ENCODE results near the gene ZC3H14.

Gene ZC3H14

DNA sequence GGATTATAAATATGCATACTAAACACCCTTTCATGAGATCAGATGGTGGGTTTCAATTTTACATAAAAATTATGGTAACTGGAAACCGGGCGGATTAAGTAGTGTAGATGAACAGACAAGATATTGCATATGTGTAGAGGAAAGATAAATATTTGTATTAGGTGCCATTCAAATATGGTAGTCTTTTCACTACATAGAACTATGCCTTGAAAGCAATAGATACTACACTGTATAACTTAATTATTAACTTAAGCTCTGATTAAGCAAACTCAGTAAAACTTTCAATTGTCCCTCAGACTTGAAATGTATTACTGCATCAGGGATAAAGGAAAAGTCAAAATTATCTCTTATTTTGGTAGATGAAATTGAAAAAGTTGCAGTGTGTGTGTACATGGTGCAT is 10.0 kb upstream of the ZC3H14 start:
- DNase-seq, result no peak

DNA sequence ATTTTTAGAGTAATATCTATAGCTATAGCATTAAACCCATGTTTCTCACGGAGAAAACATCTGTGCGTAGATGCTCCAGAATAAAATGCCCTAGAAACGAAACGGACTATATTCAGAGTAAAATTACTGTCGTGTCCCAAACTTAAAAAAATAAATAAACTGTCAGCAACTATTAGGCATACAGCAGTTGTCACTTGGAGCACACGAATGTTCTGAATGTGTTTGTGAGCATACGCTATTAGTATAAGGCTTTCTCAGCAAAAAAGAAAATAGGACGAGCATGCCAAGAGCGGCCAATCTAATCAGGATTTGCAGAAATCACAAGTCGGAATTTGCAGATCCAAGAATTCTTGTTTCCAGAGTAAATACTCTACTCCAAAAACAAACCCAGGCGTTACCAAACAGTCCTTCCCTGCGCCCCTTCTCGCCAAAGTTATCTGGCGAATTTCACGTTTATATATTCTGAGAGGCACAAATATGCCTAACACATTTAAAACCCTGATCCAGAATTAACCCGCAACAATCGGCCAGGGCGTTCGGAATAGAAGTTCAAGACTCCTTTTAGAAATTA is 8.9 kb upstream of the ZC3H14 start:
- DNase-seq, result no peak

DNA sequence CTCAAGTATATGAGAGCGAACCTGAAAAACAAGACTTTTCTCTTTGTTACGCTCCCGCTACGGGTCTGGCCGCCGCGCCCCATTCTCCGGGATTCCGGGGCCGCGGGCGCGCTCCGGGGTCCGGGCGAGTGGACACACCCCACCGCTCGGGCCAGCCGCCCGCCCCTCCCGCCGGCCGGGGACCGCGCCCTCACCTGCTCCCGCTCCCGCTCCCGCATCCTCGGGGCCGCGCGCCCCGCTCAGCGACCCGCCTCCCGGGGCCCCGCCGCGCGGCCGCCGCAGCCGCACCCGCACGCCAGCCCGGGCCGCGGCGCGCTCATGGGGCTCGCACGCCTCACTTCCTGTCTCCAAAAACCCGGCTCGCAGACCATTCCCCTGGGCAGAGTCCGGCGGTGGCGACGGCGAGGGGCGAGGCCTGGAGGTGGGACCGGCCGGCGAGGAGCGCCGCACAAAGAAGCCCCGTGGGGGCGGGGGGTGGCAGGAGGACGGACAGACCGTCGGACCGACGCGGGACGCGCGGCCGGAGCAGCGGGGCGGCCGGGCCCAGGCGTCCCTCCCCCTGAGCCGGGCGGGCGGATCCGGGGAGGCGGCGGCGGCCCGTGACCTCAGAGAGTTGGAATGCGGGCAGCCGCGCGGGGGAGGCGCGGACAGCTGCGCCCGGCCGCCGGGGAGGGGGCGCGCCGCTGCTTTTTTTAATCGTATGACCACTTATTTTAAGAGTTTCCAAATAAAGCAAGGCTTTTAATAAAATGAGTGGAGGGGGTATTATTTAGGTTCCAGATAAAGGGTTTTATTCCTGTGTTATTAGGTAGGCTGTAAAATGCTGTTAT is 8.2 kb upstream of the ZC3H14 start, which contains the start of gene PTPN21:
Gene PTPN21, minus strand, starts transcription at position 551 of the 830 bp plus-strand sequence. CDS start 4,590 bp downstream, outside the sequence.
- no peak for DNase-seq

DNA sequence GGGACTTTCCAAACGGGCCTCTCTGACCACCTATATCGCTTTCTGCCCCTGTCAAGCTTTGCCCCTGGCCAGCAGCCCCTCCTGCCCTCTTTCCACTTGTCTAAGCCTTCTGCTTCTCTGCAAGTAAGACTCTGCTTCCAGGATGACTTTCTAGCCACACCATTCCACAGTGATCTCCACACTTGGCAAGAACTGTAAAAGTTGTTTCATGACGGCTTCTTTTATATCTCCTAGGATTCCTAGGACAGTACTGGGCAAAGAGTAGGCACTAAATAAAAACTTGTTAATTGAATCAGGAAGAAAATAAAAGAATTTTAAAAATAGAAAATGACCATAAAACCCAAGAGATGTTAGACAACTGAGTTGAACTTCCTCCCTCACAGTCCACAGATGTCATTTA is 6.3 kb upstream of the ZC3H14 start:
- no peak for DNase-seq

DNA sequence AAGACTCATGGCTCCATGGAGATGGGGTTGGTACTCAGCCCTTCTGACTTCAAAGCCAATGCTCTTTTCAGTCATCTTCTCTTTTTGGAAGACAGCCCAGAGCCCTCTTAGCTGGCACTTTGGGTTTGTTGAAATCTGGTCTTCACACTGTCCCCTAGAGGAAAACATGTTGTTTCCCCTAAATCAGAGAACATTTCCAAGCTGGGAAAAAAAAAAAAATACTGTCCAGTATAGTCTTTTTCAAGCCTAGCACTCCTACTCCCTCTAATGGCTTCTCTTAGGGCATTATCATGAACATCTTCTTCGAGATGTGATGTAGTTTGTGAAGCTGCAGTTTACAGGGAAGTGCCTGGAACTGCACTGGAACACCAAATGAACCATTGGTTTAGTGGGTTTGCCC is 3.0 kb upstream of the ZC3H14 start:
- DNase-seq, result no peak

DNA sequence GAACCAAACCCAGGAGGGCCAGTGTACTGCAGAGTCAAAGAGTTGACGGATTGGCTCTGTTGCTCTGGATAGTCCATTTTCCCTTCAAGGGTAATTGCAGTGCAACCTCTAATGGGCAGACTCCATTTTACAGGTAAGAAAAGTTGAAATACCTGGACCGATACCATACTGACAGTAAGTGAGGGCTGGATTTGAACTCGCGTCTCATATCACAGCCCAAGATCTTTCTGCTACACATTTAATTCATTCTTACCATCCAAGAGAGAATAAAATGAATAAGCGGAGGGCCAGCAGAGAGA is 356 bp upstream of the ZC3H14 start:
- DNase-seq, result no peak

DNA sequence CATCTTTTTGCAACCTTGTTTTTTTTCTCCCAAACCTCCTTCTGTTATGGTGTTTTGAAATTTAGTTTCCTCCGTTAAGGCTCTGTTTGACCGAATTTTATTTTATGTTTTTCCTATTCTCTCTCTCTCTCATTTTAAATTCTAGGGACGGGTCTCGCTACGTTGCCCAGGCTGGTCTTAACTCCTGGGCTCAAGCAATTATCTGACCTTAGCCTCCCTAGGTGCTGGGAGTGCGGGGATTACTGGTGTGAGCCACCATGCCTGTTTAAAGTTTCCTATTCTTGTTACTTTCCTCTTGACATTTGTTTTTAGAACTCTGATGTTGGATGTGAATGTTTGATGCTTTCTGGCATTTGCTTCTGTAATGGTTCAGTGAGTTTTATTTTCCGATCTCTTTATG is 1.0 kb downstream of the ZC3H14 start:
- DNase-seq, result no peak

DNA sequence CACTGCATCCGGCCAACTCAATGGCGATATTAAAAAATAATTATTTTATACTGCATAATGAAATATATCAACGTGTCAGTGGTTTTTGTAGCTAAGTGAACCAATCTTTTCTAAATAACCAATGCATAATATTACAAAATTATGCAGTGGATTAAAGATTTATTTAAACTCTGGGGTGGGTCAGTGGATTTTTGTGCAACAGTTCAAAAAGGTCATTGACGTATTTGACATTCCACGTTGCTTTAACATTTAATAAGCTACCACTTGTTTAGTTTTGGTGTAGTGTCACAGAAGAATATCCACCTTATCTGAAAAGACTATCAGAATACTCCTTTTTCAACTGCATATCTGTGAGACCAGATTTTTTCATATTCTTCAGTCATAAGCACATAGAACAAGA is 2.6 kb downstream of the ZC3H14 start:
- DNase-seq, result no peak

DNA sequence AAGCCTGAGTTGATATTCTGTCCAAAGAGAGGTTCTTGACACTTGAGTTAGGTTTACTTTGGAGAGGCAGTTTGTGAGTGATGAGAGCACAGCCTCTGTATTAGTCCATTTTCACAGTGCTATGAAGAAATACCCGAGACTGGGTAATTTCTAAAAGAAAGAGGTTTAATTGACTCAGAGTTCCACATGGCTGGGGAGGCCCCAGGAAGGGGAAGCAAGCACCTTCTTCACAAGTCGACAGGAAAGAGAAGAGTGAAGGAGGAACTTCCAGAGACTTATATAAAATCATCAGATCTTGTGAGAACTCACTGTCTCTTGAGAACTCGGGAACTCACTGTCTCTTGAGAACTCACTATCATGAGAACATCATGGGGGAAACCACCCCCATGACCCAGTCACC is 5.4 kb downstream of the ZC3H14 start:
- DNase-seq, result no peak

DNA sequence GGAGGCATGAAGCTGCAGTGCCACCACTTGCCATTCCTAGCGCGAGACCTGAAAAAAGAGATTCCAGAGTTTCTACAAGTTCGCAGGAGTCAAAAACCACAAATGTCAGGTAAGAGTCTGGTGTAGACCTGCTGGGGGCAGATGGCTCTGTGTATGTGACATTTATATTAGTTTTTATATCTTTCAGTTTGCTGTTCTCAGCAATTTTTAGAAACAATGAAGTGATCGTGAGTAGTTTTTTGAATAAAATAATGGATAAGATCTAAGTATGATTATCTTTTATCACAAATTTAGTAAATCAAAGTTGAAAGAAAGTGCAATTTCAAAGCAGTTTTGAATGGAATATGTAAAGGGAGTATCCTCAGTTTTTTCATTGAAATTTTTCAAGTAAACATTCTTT is 9.3 kb downstream of the ZC3H14 start:
- DNase-seq, result no peak

DNA sequence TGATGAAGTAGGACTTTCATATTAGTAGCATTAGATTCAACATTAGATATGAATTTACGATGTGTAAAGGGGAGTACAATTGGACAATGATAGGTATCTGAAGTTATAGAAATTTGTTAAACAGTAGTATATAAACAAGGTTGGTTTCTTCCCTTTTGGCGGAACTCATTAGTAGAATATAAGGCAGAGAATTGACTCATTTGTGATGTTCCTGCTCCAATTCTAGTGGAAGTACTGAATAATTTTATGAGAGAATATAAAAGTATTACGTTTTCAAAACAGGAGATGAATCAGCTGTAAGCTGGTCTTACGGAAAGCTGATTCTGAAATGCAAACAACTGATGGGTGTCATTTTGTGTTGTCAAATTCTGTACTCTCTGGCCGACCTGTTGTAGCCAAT is 13.4 kb downstream of the ZC3H14 start:
- no peak for DNase-seq

DNA sequence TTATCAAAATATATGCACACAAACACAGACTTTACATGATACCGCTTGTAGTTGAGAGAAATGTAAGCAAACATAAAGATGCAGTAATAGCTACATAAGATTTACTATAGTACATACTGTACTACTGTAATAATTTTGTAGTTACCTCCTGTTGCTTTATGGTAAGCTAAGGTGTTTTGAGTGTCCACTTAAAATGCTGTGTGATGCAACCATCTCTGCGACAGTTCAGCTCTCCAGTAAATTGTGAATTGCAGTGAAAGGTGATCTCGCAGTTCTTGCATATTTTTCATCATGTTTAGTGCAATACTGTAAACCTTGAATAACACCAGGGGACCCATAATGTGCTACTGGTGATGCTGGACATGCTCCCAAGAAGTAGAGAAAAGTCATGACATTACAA is 21.6 kb downstream of the ZC3H14 start:
- no peak for DNase-seq

DNA sequence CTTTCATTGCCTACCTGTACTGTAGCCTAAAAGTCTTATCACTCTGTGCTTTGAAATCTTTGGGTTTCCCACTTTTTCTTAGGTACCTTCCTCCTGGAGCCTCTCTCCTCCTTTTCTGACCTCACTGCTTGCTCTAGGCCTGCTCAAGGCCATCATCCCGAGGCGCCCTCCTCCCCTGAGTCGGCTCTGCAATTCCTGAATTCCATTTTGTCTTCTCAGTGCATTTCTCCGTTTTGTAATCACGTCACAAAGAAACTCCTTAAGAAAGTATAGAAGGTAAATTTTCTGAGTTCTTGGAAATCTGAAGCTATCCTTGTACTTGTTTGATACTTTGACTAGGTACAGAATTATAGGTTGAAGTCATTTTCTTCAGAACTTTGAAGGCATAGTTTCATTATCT is 25.2 kb downstream of the ZC3H14 start:
- DNase-seq, result no peak

DNA sequence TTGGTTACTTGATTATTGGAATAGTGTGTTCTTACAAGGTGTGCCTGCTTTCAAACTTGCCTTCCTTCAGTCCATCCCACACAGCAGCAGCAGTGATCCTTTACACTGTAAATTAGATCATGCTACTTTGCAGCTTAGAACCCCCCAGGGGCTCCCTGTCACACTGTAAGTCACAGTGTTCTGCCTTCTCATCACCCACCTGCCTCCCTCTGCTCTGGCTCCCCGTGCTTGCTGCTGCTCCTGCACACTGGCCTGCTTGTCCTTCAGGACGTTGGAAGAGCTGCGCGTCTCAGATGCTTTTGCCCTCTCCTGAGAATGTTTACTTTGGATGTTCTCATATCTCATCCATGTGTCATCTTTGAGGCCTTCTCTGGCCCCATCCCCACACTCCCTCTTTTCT is 27.3 kb downstream of the ZC3H14 start:
- DNase-seq, result no peak

DNA sequence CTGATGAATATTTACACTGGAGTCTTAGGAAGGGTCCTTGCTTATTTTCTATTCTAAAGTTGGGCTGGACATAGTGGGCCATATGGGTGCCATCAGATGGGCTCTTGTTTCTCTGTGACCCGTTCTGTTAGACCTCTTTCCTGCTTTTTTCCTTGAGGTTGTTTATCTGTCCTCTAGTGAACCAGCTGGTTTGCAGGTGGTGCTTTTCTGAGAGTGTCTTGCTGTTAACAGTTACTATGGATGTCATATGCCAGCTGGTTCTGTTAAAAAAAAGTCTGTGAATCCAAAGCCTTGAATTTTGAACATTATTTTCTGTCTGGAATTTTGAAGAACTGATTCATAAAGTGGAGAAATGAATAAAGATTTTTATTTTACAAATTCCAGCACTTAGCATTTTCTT is 29.2 kb downstream of the ZC3H14 start:
- DNase-seq, result no peak

DNA sequence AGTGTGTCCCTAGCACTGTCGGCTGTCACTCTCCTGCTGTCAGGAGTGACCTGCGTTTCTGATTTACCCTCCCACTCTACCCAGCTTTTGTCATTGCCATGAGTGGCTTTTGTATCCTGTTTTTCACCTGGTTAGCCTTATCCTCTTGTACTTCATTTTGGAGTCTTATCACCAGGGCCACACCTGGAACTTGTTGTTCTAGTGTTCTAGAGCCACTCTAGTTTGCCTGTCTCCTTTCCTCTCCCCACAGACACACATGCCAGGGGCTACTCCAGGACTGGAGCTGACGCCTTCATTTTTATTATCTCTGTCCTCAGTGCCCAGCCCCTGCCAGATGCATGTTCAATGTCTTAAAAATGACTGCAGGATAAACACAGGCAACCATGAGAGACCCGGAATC is 34.2 kb downstream of the ZC3H14 start:
- no peak for DNase-seq

DNA sequence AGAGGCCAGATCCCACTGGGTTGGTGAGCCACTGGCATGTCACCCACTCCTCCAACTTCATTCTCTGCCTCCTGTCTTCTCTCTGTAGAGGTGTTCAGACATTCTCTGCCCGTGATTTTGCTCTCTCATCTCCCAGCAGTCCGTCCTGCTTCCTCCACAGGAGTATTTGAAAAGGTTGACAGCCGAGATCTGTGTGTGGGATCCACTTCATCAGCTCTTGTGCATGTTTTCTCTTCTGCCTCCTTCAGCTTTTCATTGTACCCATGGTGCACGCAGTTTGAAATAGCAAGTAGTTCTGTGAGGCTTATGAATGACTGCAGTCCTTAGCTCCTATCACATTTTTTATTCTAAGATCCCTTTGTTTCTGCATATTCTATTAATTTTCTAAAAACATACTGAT is 34.8 kb downstream of the ZC3H14 start:
- DNase-seq, result no peak

DNA sequence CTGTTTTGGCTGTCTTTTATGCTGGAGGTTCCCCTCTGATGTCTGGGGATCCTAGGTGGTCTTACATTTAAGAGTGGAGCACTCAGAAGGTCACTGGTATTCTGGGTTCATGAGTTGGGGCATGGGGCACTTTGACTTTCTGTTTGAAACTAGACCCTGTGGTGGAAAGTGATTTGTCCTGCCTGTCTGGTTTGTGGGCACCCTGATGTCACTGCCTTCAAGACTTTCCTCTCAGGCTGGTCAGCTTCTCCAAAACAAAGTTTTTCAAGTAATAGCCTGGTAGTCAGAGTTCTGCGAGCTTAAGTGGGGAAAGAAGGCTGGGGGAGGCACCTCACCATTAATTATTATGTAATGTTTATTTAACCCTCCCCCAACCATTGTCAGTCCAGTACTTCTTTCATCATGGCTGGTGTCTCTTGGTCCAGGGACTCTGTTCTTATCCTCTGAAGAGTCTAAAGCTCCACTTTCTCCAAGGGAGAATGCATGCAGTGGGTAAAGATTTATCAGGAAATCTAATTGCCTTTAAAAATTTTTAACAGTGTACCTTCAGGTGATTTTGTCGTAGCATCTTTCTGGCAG is 35.3 kb downstream of the ZC3H14 start:
- no peak for DNase-seq

DNA sequence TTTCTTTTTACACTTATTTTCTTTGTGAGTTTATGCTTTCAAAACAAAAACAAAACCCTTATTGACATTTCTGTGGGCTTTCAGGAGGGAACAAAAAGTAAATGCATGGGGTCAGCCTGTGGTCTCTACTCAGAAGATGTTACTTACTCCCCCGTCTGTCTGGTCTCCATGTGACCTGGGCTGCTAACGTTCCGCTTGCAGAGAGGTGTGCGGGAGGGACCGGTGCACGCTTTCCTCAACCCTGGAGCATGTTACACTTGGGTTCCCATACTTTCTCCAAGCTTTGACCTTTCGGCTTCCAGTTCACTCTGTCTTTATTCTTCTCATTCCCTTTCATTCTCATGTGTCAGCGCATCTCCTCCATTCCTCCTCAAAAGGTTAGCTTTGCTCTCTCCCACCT is 36.5 kb downstream of the ZC3H14 start:
- DNase-seq, result no peak

DNA sequence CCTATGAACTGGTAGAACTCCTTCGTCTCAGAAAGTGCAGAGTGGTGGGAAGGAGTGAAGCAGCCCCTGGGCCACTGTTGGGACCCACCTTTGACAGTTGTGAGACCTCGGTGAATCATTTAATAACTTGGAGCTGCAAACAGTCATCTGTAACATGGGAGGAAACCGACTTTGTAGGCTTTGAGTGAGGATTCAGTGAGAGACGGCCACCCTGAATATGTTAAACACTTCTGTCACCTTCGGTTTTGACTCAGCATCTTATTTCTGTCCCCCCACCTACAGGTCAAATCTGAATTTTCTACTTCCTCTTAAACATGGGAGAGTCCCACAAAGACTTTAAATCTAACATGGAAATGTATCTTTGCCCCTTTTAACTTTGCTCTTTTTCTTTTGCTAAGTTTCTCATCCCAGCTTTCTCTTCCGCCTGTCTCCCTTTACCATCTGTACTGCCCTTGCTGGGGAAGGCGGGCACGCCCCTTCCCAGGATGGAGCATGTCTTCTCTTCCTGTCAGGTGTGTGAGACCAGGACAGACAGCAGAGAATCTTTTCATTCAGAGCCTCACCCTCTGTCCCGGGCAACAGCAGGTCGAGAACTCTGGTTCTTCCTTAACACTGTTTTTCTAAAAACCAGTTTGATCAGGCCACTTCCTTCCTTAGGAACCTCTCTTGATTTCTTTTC is 37.1 kb downstream of the ZC3H14 start:
- DNase-seq, result no peak

DNA sequence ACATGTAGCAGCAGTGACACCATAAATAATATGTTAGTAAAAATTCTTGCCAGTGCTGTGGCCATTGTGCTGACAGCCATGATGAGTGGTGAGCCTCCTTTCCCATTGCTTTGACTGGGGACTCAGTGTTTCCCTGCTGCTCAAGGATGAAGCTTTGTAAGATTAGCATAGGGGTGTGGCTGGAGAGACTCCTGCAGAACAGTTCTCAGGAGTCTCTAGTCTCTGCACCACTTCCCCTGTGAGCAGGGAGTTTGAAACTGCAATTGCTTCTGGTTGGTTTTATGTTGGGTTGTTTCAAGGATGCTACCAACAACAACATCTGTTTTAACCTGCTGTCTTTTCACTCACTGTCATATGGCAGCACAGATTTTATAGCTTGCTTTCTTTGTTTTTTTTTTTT is 41.4 kb downstream of the ZC3H14 start:
- no peak for DNase-seq

DNA sequence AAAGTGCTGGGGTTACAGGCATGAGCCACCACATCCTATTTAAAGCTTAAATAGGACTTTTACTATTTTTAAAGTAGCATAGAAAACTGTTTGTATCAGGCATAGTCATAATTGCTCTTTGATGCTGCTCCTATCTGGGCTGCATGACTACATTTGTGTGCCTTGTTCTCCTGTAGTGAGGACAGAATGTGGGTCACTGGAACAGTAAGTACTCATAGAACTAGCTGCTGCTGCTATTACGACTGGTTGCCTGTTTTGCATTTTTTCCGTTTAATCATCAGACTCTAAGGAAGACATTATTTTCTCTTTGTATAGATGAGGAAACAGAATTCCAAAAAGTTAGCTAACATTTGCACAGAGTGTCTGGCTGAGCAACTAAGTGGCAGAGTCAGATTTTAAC is 42.8 kb downstream of the ZC3H14 start:
- no peak for DNase-seq

DNA sequence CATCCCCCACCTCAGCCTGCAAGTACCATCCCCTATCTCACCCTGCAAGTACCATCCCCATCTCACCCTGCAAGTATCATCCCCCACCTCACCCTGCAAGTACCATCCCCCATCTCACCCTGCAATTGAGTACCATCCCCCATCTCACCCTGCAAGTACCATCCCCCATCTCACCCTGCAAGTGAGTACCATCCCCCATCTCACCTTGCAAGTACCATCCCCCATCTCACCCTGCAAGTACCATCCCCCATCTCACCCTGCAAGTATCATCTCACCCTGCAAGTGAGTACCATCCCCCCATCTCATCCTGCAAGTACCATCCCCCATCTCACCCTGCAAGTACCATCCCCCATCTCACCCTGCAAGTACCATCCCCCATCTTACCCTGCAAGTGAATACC is 45.0 kb downstream of the ZC3H14 start:
- no peak for DNase-seq

DNA sequence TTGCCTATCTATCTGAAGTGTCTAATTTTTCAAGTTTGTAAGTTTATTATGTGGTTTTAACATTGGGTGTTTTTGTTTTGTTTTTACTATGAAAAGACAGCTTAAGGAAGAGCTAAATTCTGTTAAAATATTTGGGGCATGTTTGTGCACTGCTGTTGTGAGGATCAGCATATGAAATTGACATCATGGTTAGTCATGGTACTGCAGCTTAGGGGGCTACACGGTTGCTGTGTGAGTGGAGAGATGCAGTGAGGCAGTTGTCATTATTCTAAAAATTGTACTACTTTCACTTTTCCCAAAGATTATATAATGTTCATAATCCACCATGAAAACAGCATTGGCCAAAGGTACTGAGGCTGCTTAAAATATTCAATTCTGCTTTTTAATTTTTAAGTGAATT is 49.0 kb downstream of the ZC3H14 start:
- no peak for DNase-seq
